Activated CD4-positive, CD25-positive, alpha-beta regulatory T cell treated with anti-CD3 and anti-CD28 coated beads, Interleukin-2, amount 50 U/mL, for 24 hours (primary cell): Measurements from ENCODE around the gene CIITA.

Source experiments
- ATAC-seq, 2 donors: fragments of 150-1000 bp; cut with Tn5 transposase; one replicate each; pipeline ENCODE4 v1.10.0; 2021; ENCODE audit warnings: mild to moderate bottlenecking in 1 of 2, moderate library complexity in 1 of 2

The CIITA gene

GRCh38 chr16:10852286-10852685 is 24.7 kb upstream of the CIITA start:
- no peak for ATAC-seq

GRCh38 chr16:10852948-10853347 is 24.1 kb upstream of the CIITA start:
- no peak for ATAC-seq

GRCh38 chr16:10856042-10856441 is 21.0 kb upstream of the CIITA start:
- ATAC-seq = no peak

GRCh38 chr16:10858203-10858602 is 18.8 kb upstream of the CIITA start:
- ATAC-seq = no peak

GRCh38 chr16:10859020-10859419 is 18.0 kb upstream of the CIITA start:
- no peak for ATAC-seq

- no peak for ATAC-seq
Measured at GRCh38 chr16:10859658-10860057, 17.3 kb upstream of the CIITA start.

- ATAC-seq = no peak
Measured at GRCh38 chr16:10862438-10862837, 14.6 kb upstream of the CIITA start.

GRCh38 chr16:10865991-10866966 is 10.7 kb upstream of the CIITA start:
- no peak for ATAC-seq

GRCh38 chr16:10867199-10867598 is 9.8 kb upstream of the CIITA start:
- ATAC-seq = no peak

- ATAC-seq = no peak
Measured at GRCh38 chr16:10868104-10868595, 8.9 kb upstream of the CIITA start.

- ATAC-seq = no peak
Measured at GRCh38 chr16:10868596-10869469, 8.2 kb upstream of the CIITA start.

- peak; percentile 44 to 56 for ATAC-seq
Measured at GRCh38 chr16:10870137-10870776, 6.7 kb upstream of the CIITA start.

GRCh38 chr16:10870808-10871156 is 6.2 kb upstream of the CIITA start:
- no peak for ATAC-seq

- peak; percentile 90 to 92 for ATAC-seq
Measured at GRCh38 chr16:10871157-10871991, 5.6 kb upstream of the CIITA start.

GRCh38 chr16:10876315-10876714 is 687 bp upstream of the CIITA start:
- no peak for ATAC-seq

GRCh38 chr16:10877472-10877946 is 507 bp downstream of the CIITA start:
- ATAC-seq = no peak

GRCh38 chr16:10878328-10878643 is 1.3 kb downstream of the CIITA start:
- ATAC-seq = peak in 1 of 2 donors; percentile 25

GRCh38 chr16:10878644-10879501 is 1.9 kb downstream of the CIITA start:
- peak; percentile 11 to 20 for ATAC-seq

GRCh38 chr16:10879681-10880589 is 2.9 kb downstream of the CIITA start:
- ATAC-seq = no peak
